ENCODE data around the gene FBXO21.
A peak's percentile ranks its signal among the peaks of the same experiment; 100 is the strongest.

FBXO21 gene

DNA sequence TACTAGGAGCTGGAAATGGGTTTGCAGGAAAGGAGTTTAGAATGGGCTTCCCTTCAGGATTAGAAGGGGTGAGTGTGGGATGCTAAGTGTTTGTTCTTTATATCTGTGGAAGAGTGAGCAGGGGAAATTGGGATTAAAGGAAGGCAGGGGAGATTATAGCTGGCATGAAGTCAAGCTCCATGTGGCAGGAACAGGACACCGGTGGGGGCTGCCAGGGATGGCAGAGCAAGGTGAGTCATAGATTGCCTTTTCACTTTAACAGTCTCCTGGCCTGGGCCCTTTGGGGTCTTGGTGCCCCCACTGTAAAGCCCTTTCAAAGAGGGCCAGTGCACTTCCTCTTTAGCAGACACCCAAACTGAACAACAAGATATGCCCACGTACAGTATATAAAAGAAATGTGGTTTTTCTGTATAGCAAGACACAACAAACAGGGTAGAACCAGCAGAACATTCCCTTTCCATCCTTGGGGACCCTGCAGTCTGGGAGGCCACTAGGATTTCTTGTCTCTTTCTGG, 23.1 kb upstream of the FBXO21 start:
- DNase-seq (ENCODE audit: low read depth) = no peak
- TF ChIP-seq, protein P1, sequence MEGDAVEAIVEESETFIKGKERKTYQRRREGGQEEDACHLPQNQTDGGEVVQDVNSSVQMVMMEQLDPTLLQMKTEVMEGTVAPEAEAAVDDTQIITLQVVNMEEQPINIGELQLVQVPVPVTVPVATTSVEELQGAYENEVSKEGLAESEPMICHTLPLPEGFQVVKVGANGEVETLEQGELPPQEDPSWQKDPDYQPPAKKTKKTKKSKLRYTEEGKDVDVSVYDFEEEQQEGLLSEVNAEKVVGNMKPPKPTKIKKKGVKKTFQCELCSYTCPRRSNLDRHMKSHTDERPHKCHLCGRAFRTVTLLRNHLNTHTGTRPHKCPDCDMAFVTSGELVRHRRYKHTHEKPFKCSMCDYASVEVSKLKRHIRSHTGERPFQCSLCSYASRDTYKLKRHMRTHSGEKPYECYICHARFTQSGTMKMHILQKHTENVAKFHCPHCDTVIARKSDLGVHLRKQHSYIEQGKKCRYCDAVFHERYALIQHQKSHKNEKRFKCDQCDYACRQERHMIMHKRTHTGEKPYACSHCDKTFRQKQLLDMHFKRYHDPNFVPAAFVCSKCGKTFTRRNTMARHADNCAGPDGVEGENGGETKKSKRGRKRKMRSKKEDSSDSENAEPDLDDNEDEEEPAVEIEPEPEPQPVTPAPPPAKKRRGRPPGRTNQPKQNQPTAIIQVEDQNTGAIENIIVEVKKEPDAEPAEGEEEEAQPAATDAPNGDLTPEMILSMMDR (conservative IDR thresholded peaks at IDR 0.05; ENCODE audit: control insufficient read depth, insufficient read depth, low read depth, low read length) = no peak
- no peak overlapping the region for H3K4me3 ChIP-seq (ENCODE audit: control insufficient read depth, low read depth, low read length)

DNA sequence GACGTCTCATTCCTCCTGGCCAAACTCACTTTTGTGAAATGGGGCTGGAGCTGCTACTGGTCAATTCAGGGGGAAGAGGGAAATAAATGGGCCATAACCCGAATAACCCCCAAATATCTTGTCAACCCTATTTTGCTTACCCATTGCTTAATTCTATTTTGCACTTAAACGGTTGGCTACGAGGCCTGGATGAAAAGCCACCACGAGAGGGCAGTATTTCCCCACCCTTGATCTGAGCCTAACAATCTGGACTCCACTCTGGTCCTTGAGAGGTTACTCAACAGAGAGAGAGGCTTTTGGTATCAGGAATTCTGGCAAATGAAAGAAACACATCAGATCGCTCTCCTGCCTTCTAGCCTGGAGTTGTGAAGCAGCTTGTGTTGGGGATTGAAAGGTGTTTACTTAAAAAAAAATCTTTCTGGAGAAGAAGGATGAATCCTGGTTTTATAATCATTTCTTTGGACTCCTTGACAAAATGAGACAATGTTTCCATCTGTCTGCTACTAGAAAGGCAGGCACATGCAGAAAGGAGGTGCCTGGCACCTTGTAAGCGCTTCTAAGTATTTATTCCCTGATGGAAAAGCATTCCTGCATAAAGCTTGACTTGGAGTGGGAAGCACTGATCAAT, 22.4 kb upstream of the FBXO21 start:
- TF ChIP-seq, protein P1 (conservative IDR thresholded peaks at IDR 0.05; ENCODE audit: control insufficient read depth, insufficient read depth, low read depth, low read length) = peak; percentile 95
- no peak overlapping the region for H3K4me3 ChIP-seq (ENCODE audit: control insufficient read depth, low read depth, low read length)
- peak; percentile 77 for DNase-seq (ENCODE audit: low read depth)

DNA sequence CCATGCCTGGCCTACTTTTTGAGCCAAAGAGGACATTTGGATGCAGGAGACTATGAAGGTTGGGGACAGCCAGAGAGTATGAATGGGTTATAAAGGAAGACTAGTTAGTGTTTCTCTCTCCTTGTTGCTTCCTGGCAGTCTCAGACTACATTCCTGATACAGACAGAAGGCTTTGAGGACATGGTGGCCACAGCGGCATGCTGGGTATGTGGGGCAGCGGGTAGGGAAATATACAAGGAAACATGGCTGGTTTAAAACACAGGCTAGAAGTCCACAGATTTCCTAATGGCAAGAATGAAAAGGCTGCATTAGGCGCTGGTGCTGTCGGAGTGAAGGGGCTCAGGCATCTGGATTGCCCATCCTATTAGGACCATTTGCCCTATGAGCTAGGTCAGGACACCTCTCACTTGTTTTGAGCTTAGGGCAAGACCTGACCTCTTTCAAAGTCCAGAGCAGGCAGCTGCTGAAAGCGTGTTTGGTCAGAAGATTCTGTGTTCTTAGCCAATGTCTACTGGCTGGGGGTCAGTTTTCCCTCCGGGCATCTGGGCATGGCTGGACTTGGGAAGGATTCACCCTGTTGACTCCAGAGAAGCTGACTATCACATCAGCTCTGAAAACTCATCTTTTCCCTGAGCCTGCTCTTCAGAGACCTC, 20.1 kb upstream of the FBXO21 start:
- TF ChIP-seq, protein P1 (conservative IDR thresholded peaks at IDR 0.05; ENCODE audit: control insufficient read depth, insufficient read depth, low read depth, low read length) = no peak
- DNase-seq (ENCODE audit: low read depth) = no peak
- no peak overlapping the region for H3K4me3 ChIP-seq (ENCODE audit: control insufficient read depth, low read depth, low read length)

DNA sequence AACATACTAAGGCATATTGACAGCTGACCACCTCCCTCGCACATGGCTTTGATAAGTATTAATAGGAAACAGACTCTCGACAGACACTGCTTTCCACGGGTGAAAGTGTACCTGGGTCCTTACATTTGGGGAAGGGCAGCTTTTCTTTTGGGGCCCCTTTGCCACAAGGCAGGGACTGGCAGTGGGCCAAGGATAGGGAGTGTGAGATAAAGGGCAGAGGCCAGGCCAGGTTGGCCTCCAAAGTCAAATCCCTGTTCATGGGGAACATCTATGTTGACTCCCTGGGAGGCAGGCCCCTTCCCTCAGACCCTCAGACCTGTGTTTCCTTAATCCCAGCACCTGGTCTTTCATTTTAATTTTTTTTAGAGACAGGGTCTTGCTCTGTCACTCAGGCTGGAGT, 19.4 kb upstream of the FBXO21 start:
- no peak overlapping the region for H3K4me3 ChIP-seq (ENCODE audit: control insufficient read depth, low read depth, low read length)
- no peak for DNase-seq (ENCODE audit: low read depth)
- TF ChIP-seq, protein P1 (conservative IDR thresholded peaks at IDR 0.05; ENCODE audit: control insufficient read depth, insufficient read depth, low read depth, low read length) = no peak

DNA sequence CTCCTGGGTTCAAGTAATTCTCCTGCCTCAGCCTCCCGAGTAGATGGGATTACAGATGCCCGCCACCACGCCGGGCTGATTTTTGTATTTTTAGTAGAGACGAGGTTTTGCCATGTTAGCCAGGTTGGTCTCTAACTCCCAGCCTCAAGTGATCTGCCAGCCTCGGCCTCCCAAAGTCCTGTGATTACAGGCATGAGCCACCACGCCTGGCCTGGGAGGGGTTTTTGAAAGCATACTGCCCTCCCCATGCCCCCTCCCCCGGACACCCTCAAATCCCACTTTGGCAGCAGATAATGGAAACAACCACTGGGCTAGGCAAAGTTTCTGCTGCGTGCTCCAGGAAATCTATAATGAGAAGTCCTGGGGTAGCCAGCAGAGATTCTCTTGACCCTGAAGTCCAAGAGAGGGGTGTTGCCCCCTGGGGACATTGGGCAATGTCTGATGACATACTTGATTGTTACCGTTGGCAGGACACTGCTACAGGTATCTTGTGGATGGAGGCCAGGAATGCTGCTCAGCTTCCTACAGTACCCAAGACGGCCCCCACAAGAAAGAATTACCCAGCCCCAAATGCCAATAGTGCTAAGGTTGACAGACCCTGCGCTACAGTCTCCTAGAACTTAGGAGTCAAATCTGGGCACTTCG, 18.7 kb upstream of the FBXO21 start:
- DNase-seq (ENCODE audit: low read depth) = no peak
- H3K4me3 ChIP-seq (ENCODE audit: control insufficient read depth, low read depth, low read length) = no peak overlapping the region
- TF ChIP-seq, protein P1 (conservative IDR thresholded peaks at IDR 0.05; ENCODE audit: control insufficient read depth, insufficient read depth, low read depth, low read length) = no peak

DNA sequence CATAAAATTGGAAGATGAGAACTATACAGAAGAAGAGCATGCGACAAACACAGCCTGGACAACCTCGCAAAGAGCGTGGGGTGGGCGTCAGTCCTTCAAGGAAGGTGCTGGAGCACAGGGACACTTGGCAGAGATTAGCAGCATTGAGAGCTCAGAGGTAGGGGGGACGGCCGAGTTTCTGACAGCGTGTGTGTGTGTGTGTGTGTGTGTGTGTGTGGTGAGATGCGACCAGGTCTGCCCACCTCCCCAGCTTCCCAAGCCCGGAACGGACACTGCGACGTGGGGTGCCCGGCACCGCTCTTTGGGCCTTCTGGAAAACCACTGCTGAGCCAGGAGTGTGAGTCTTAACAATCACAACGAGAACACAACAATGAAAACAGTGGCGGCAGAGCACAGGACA, 17.9 kb upstream of the FBXO21 start:
- no peak overlapping the region for H3K4me3 ChIP-seq (ENCODE audit: control insufficient read depth, low read depth, low read length)
- DNase-seq (ENCODE audit: low read depth) = no peak
- TF ChIP-seq, protein P1 (conservative IDR thresholded peaks at IDR 0.05; ENCODE audit: control insufficient read depth, insufficient read depth, low read depth, low read length) = no peak

All from fibroblast of mammary gland (primary cell).